HG02623 (cell line): ENCODE results near the gene SIRPB1.
"Not testable (repeated sequence)": the region's sequence is repeated elsewhere in the genome, so short reads cannot be mapped to it uniquely, and the experiment has no call there.

Source experiments
- ATAC-seq: cut with Tn5 transposase; IDR thresholded peaks from one replicate; pipeline ENCODE4 v1.9.1; 2021; ENCODE audit warnings: moderate library complexity; ENCODE audit not compliant: unreplicated experiment

SIRPB1 gene

DNA sequence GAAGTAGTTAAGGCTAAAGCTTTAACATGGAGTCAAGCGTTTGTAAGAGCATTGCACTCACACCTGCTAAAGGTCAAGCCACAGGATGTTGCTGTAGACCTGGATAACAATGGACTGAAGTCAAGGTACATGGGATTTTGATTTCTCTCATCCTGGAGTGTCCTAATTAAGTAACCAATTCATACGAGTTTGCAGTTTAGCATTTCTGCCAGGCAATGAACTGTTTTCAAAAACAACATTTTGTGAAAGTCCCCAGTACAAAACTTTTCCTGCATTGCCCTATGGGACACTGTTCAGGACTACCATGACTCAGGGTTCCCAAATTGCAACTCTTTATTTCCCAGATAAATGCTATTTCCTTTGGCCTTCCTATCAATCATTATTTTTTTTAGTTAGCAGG lies 17.4 kb upstream of the SIRPB1 start:
- no peak for ATAC-seq

DNA sequence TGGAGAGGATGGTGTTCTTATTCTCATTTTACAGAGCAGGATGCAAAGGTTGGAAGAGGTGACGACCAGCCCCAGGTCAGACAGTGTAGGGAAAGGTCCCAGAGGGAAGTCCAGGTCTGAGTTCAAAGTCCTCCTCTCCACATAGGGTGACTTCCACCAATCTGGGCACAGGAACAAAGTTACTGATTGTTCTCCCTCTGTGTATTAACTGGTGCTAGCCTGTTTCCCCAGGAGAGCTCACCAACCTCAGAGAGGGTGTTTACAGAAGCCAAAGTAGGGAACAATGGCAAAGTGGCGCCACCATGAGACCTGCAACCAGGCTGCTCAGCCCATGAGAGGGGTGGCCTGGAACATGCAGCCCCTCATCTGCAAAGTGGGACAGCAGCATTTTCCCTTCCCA lies 16.8 kb upstream of the SIRPB1 start:
- ATAC-seq, result no peak

DNA sequence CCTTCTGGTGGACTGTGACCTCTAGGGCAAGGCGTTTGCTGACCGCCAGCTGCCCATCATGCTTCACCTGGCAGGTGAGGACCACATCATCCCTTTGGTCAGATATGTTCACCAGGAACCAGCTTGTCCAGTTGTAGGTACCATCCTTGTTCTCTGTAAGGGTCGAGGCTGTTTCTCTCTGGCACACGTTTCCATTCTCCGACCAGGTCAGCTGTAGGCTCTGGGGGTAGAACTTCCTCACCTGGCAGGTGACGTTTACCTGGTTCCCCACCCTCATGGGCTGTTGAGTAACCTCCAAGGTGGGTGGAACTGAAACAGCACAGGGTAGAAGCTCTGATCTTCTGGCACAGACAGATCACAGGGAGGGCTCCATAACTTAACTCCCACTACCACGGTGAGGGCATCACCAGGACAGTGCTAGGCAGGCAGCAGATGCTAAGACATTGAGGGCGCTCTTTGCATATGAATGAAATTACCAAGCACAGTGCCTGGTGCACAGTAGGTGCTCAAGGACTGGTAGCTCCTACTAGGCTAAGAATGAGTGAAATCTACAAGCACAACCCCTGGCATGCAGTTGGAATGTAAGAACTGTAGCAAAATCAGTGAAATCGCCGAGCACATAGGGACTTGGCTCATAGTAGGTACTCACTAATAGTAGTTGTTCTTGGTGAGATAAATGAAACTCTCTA lies 15.6 kb upstream of the SIRPB1 start:
- no peak for ATAC-seq

DNA sequence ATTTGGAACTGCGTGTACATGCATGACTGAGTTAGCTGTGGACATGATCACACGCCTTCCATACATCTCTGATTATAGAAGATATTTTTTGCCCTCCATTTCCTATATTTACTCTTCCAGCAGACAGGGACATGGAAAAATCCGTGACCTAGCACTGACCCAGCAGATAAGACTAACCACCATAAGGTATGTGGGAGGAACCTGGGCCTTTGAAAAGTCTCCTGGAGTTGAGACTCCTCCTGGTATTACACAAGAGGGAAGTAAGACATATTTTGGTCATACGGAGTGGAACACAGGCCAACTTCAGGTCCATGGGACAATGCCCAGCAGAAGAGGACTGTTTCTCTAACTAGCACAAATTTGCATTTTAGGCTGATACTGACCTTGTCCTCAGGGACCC lies 13.7 kb upstream of the SIRPB1 start:
- ATAC-seq, result no peak

- ATAC-seq, result no peak
These were observed 12.4 kb upstream of the SIRPB1 start for GRCh38 chr20:1632178-1632577.

- ATAC-seq, result no peak
These were observed 11.7 kb upstream of the SIRPB1 start for GRCh38 chr20:1631309-1632151.

- no peak for ATAC-seq
These were observed 10.4 kb upstream of the SIRPB1 start for GRCh38 chr20:1630186-1630585.

DNA sequence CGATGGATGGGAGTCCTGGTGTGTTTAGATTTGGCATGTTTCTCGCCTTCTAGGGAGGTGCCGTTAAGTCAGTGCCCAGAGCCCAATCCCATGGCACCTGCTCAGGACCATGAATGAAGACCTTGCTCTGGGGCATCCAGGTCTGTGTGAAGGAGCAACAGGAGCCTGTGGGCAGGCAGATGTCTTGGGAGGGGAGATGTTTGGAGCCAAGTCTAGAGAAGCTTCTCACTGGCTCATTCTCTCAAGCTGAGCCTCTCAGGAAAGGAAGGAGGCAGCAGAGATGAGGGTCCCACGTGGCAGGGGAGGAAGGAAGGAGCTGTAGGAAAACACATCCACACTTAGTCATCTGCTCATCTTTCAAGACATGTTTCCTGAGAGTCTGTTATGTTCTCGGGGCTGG lies 9.5 kb upstream of the SIRPB1 start:
- no peak for ATAC-seq

DNA sequence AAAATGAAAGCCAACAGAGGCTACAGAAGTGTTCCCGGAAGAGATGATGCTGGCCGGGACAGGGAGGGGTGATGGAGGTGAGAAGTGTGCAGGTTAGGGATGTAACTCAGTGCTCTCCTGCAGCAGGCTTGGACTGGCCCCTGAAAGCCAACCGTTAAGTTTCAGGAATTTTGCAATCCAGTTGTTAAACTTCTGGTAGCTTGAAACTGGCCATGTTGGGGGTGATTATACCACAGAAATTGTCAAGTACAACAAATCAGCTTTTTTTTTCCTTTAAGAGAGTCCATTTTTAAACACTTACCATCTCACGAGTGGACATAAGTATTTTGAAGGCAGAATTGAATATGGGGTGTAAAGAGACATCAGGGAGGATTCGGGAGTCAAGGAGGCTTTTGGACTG lies 8.8 kb upstream of the SIRPB1 start:
- no peak for ATAC-seq

DNA sequence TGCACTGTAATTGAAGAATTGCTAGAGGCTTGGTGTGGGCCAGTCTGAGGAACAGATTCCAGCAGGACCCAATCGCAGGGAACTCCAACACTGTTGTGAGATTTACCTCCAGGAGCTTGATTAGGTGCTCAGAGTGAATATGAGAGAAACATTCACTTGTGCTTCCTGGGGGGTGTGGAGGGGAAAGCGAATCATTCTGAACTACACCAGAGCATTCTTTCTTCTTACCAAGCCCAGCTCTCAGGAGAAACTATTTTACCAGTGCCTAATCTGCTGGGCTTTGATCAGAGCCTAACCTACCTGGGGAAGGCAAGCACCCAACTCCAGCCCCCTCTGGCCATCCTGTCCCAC lies 7.4 kb upstream of the SIRPB1 start:
- ATAC-seq, result no peak

- ATAC-seq, result no peak
These were observed 6.9 kb upstream of the SIRPB1 start for GRCh38 chr20:1626528-1627199.

- ATAC-seq, result no peak
These were observed 5.4 kb upstream of the SIRPB1 start for GRCh38 chr20:1625083-1625690.

DNA sequence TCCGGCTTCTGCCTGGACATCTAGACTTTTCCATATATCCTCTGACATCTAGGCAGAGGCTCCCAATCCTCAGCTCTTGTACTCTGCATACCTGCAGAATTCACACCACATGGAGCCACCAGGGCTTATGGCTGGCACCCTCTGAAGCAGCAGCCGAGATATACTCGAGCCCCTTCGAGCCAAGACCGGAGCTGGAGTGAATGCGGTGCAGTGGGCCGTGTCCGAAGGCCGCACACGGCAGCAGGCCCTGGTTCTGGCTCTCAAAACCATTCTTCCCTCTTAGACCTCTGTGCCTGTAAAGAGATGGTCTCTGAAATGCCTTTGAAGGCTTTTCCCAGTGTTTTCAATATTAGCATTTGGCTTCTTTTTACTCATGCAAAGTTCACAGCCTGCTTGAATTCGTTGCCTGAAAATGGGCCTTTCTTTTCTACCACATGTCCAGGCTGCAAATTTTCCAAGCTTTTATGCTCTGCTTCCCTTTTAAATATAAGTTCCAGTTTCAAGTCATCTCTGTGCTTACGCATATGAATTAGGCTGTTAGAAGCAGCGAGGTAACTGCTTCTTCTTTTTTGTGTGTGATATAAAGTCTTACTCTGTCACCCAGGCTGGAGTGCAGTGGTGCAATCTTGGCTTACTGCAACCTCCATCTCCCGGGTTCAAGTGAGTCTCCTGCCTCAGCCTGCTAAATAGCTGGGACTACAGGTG lies 3.8 kb upstream of the SIRPB1 start:
- no peak for ATAC-seq

GRCh38 chr20:1622450-1622849 lies 2.6 kb upstream of the SIRPB1 start:
- no peak for ATAC-seq

DNA sequence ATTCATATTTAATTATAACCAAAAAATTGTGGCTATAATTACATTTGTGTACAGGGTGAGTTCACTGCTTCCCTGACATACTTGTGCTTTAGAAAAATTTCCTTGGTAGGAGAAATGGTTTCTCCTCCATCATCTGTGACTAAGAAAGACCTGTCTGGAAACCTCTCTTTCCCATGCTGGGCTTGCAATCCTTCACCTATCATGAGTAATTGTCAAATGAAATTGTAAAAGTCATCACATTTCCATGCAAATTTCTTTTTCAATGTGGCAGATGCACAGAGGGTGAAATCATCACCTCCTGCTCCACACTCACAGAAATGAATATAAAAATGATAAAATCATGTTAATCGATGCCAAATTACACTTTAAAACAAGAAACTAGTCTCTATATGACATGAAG lies 1.5 kb upstream of the SIRPB1 start:
- ATAC-seq, result no peak

GRCh38 chr20:1618954-1619540 lies 762 bp downstream of the SIRPB1 start:
- ATAC-seq, result no peak

DNA sequence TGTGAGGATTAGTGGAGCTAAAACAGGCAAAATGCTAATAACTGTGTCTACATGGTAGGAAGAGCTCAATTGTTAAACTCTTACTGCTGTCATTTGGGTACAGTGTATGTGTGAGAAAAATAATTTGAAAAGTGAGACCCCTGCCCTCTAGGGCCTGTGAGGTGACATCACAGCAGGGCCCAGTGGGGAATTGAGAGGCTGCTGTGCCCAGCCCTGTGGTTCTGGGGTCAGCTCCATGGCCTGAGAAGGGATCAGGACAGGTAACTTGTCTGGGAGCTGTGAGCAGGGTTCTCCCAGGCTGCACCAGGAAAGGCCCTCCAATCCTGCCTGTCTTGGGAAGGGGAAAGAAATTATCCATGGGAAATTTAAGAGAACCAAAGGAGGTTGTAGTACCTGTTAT lies 1.3 kb downstream of the SIRPB1 start:
- no peak for ATAC-seq

- no peak for ATAC-seq
These were observed 2.9 kb downstream of the SIRPB1 start for GRCh38 chr20:1616858-1617434.

DNA sequence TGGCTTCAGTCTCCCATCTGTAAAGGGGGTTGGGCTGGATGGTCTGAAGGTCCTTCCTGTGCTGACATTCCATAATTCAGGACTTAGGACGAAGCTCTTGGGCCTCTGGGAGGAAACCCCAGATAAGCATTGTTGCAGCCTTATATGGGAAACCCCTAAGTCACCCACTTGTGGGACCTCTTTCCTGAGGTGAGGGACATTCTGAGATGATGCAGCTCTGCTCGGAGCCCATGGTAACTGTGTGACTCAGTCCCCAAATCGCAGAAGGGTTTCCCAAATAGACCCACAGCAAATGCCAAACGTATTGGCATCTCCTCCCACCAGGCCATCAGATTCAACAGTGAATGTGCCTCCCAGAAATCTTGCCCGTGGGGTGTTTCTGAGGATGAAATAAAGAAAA lies 9.4 kb downstream of the SIRPB1 start:
- not testable (repeated sequence) for ATAC-seq

- ATAC-seq, result not testable (repeated sequence)
These were observed 11.0 kb downstream of the SIRPB1 start for GRCh38 chr20:1608678-1609347.
